NK-92 (cell line): Measurements from ENCODE around the gene TAF7.
"Not testable (repeated sequence)": the region's sequence is repeated elsewhere in the genome, so short reads cannot be mapped to it uniquely, and the experiment has no call there.

Experiments used
- DNase-seq: peaks from one replicate; lab custom pipeline; 2025; ENCODE audit not compliant: unreplicated experiment; lab: John Stamatoyannopoulos, UW

Gene TAF7

DNA sequence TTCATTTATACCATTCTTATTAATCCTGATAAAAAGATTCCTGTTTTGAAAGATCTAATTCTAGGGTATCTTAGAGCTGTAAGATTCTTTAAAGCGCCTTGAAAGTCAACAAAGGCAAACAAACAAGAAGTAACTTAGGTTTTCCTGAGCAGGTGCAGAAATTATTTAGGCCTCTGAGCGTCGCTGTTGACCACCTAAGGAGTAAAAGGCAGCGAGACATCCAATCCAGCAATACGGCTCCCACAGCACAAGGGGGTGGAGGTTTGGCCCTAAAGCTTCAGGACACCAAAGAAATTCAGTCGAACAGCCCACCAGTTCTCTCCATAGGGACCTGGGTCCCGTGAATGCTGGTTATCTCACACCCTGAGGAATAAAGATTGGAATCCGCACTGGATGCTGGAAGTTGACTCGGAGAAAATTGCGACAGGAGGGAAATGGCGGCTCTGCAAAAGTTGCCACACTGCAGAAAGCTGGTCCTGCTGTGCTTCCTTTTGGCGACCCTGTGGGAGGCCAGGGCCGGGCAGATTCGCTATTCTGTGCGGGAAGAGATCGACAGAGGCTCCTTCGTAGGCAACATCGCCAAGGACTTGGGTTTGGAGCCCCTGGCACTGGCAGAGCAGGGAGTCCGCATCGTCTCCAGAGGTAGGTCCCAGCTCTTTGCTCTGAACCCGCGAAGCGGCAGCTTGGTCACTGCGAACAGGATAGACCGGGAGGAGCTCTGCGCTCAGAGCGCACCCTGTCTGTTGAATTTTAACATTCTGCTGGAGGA is 18.1 kb upstream of the TAF7 start, which contains the start of gene PCDHGA2:
Gene PCDHGA2 (plus strand): TSS at position 223 of the 769 bp plus-strand sequence.
- DNase-seq = no peak

- DNase-seq = not testable (repeated sequence)
Observed at GRCh38 chr5:141332571-141332970, 12.0 kb upstream of the TAF7 start.

GRCh38 chr5:141330299-141331080 is 9.9 kb upstream of the TAF7 start, which contains the start of gene PCDHGA1:
Gene PCDHGA1 (plus strand): TSS chr5:141330514.
- no peak for DNase-seq

DNA sequence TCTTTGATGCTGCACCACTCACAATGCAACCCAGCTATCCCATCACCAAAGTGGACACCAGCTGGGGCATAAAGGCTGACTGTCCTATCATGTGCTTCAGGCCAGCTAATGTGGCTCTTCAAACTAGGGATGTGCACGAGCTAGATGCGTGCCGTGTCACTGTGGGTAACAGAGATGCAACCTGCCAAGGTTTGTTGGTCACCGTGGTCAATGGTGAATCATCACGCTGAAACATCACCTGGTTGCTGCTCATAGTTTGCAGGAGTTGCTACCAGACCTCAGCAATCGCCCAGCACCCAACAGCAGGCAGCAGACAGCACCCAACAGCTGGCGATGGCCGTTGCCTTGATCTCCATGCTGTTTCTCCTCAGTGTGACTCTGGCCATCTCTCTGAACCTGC is 7.6 kb upstream of the TAF7 start:
- no peak for DNase-seq

- DNase-seq = no peak
Observed at GRCh38 chr5:141326088-141326854, 5.7 kb upstream of the TAF7 start.

DNA sequence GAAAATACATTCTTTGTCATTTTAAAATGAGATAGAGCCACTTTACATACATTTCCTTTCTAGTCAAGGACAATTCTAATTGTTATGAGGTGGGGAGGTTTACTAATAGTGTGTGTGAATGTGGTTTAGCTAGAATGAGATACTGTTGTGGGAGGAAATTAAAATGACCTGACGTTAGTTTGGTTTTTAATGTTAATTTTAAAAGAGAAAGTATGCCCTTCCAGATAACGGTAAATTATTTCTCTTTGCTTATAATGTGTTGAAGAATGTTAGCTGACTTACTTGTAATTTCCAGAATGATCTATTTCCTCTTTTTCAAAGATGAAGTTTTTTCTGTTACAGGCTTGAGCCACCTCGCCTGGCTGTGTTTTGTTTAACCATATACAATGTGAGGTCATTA is 1.7 kb upstream of the TAF7 start:
- no peak for DNase-seq

GRCh38 chr5:141319699-141320098 is 885 bp downstream of the TAF7 start:
- DNase-seq = no peak

GRCh38 chr5:141319202-141319601 is 1.4 kb downstream of the TAF7 start:
- DNase-seq = no peak

DNA sequence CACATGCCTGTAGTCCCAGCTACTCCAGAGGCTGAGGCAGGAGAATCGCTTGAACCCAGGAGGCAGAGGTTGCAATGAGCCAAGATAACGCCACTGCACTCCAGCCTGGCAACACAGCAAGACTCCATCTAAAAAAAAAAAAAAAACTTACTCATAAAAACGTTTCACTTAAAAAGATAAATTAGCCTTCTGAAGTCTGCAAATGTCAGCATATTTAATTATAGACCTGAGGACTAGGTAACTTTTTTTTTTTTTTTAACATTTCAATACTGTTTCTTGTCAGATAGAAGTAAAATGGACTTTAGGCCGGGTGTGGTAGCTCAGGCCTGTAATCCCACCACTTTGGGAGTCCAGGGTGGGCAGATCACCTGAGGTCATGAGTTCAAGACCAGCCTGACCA is 3.6 kb downstream of the TAF7 start:
- DNase-seq = not testable (repeated sequence)

DNA sequence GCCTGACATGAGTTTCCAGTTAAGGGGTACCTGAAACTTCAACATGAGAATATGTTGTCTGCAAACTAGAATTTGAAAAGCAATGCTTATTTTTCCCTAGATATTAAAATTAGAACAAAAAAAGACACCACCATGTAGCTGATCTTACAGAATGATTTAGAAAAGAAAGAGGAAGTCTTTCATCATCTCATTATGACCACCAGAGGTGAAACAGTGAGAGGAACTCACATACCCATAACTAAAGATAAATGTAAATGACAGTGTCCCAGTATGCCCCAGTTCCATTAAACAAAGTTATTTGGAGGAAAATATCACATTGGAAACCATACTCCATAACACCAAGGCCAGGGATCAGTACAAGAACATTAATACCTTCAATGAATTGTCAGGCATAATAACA is 6.9 kb downstream of the TAF7 start:
- DNase-seq = no peak

GRCh38 chr5:141306630-141307029 is 14.0 kb downstream of the TAF7 start:
- DNase-seq = no peak

- no peak for DNase-seq
Observed at GRCh38 chr5:141303756-141304155, 16.8 kb downstream of the TAF7 start, which contains the start of gene SLC25A2. Gene SLC25A2 (minus strand): TSS chr5:141304049. CDS start chr5:141303865, 184 bp downstream.

DNA sequence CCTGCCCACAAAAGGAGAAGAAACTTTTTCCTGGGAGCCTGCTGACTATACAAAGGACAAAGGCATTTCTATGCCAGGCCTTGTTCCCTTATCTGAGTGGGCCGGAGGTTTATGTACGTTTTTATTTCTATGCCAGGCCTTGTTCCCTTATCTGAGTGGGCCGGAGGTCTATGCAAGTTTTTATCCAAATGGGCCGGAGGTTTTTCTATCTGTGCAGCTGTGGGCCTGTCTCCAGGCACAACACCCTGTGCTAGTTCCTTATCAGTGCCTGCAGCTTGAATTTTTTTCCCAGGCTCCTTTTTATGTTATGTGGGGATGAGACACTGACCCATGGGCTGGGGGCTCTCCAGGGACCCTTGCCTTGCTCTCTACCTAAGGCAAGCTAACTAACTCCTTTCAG is 22.2 kb downstream of the TAF7 start:
- DNase-seq = no peak

GRCh38 chr5:141272906-141273305 is 47.7 kb downstream of the TAF7 start:
- no peak for DNase-seq

DNA sequence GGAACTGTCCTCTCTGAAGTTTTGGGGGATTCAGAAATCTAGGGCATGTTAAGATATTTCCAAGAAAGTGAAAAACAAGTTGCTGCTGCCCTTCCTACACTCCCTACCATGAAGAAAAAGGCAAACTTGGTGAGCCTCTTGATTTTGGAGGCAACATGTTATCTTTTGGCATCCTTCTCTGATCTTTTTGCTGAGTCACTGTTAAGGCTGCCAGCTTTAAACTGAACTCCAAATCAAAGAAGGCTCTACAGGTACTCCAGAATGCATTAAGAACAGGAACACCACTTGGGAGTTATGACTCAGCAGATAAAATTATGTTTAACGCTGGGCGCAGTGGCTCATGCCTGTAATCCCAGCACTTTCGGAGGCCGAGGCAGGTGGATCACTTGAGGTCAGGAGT is 51.4 kb downstream of the TAF7 start:
- no peak for DNase-seq
